Measurements from ENCODE around the gene SPA17.

SPA17 gene

GRCh38 chr11:124727474-124727873, 53.8 kb downstream of the SPA17 start:
- DNase-seq: no peak

- no peak for DNase-seq
These were observed 54.4 kb downstream of the SPA17 start for GRCh38 chr11:124728134-124728533.

GRCh38 chr11:124729571-124729970, 55.9 kb downstream of the SPA17 start:
- no peak for DNase-seq

- DNase-seq: no peak
These were observed 58.5 kb downstream of the SPA17 start for GRCh38 chr11:124732230-124732629.

GRCh38 chr11:124736736-124737135, 63.0 kb downstream of the SPA17 start:
- no peak for DNase-seq

GRCh38 chr11:124737638-124738305, 64.1 kb downstream of the SPA17 start:
- no peak for DNase-seq

GRCh38 chr11:124738713-124739478, 65.2 kb downstream of the SPA17 start:
- DNase-seq: no peak

- DNase-seq: peak; percentile 97
These were observed 66.0 kb downstream of the SPA17 start, which contains the start of gene NRGN for GRCh38 chr11:124739479-124740276. TSS of gene NRGN (plus strand) at chr11:124739942. CDS start at chr11:124740085, 143 bp downstream.

- DNase-seq: peak; percentile 64
These were observed 66.7 kb downstream of the SPA17 start for GRCh38 chr11:124740277-124740882.

- DNase-seq: no peak
These were observed 68.9 kb downstream of the SPA17 start for GRCh38 chr11:124742555-124742954.

- DNase-seq: no peak
These were observed 69.3 kb downstream of the SPA17 start for GRCh38 chr11:124743050-124743449.

GRCh38 chr11:124745270-124745834, 71.6 kb downstream of the SPA17 start:
- DNase-seq: no peak

GRCh38 chr11:124745835-124746620, 72.3 kb downstream of the SPA17 start:
- DNase-seq: peak; percentile 74

- peak; percentile 97 for DNase-seq
These were observed 73.0 kb downstream of the SPA17 start for GRCh38 chr11:124746621-124747243.

Measured in islet precursor cell (in vitro differentiated cells).